HL-60 (cell line): ENCODE measurements around the gene DVL3.
"Not testable (repeated sequence)": the region's sequence is repeated elsewhere in the genome, so short reads cannot be mapped to it uniquely, and the experiment has no call there.

Experiments
- DNase-seq, 2 experiments: peaks; one replicate each; pipeline ENCODE4 v3.0.0-alpha.2; 2010 to 2020; ENCODE audit warnings: low read depth in 1 of 2, low spot score in 1 of 2
- H3K27ac ChIP-seq: fragments of 250-450 bp; sonication (Bioruptor Pico); replicated peaks from 2 replicates; pipeline ENCODE4 v1.5.1; 2020; ENCODE audit warnings: mild to moderate bottlenecking, moderate library complexity
- H3K27me3 ChIP-seq: fragments of 250-450 bp; sonication (Bioruptor Pico); 2 replicates; pipeline ENCODE4 v1.5.1; 2021; ENCODE audit warnings: mild to moderate bottlenecking, moderate library complexity; ENCODE audit not compliant: insufficient read depth, poor library complexity, severe bottlenecking
- H3K4me3 ChIP-seq: replicated peaks from 2 replicates; pipeline ENCODE4 v1.5.1; 2011; ENCODE audit warnings: mild to moderate bottlenecking, control low read depth, low read length; ENCODE audit not compliant: insufficient read depth
- CTCF ChIP-seq: IDR thresholded peaks from one replicate; pipeline ENCODE4 v1.5.1; 2011; ENCODE audit warnings: low read length, control low read depth, inconsistent platforms; ENCODE audit not compliant: insufficient read depth
- GABPA ChIP-seq: IDR thresholded peaks from 2 replicates; pipeline ENCODE4 v1.6.1; 2012; ENCODE audit warnings: low read depth
- POLR2AphosphoS5 ChIP-seq: IDR thresholded peaks from 2 replicates; pipeline ENCODE4 v1.6.1; 2012; ENCODE audit warnings: low read depth
- REST ChIP-seq: IDR thresholded peaks from 2 replicates; pipeline ENCODE4 v1.6.1; 2012; ENCODE audit warnings: low read depth; ENCODE audit not compliant: insufficient replicate concordance
- SPI1 ChIP-seq: IDR thresholded peaks from 2 replicates; pipeline ENCODE4 v1.6.1; 2012; ENCODE audit warnings: low read depth, mild to moderate bottlenecking, borderline replicate concordance

The DVL3 gene

GRCh38 chr3:184148076-184148475, 7.1 kb upstream of the DVL3 start:
- no peak for DNase-seq
- TF ChIP-seq SPI1 (no peak), CTCF (no peak), POLR2AphosphoS5 (no peak), GABPA (no peak), REST (no peak)
- H3K4me3 ChIP-seq: no peak overlapping the region
- H3K27me3 ChIP-seq: no peaks in the 10 kb centered on the region
- no peak overlapping the region; the same call in 1 of the 2 replicates for H3K27ac ChIP-seq

GRCh38 chr3:184149123-184149522, 6.1 kb upstream of the DVL3 start:
- Histone ChIP-seq H3K27ac (no peak overlapping the region), H3K4me3 (no peak overlapping the region), H3K27me3 (no peaks in the 10 kb centered on the region)
- TF ChIP-seq CTCF (no peak), SPI1 (no peak), REST (no peak), GABPA (no peak), POLR2AphosphoS5 (no peak)
- no peak for DNase-seq

- H3K27me3 ChIP-seq, H3K4me3 ChIP-seq, DNase-seq, H3K27ac ChIP-seq: not testable (repeated sequence)
Observed at GRCh38 chr3:184149770-184150169, 5.4 kb upstream of the DVL3 start.

- 0 out of 2 replicates have a peak overlapping the region, but pooled peaks have one; percentile 27 for H3K27ac ChIP-seq
- peak overlapping the region; percentile 86 for H3K4me3 ChIP-seq
- peak in 1 of 2 experiments; percentile 25 for DNase-seq
- no peaks in the 10 kb centered on the region for H3K27me3 ChIP-seq
- peak; percentile 58 for TF ChIP-seq REST
- TF ChIP-seq POLR2AphosphoS5: no peak
Observed at GRCh38 chr3:184155644-184156521, 706 bp downstream of the DVL3 start.
